ENCODE results near the gene PARP1.

DNA sequence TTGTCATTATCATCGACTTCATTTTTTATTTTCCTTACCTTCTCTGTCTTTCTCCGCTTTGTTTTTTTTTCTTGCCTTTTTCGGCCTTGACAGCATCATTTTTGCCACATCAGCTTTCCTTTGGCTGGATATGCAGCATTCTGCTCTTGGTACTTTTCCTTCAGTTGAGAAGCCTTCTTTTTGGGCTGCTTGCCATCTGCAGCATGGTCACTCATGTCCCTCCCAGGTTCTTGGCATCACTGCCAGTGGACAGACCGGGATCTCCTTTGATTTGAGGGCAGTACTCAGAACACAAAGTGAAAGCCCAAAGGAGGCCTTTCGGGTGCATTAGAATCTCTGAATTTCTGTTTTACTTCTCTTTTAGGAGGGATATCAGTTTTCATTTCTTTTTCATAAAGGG is 3.7 kb upstream of the PARP1 start:
- TF ChIP-seq, protein P1, sequence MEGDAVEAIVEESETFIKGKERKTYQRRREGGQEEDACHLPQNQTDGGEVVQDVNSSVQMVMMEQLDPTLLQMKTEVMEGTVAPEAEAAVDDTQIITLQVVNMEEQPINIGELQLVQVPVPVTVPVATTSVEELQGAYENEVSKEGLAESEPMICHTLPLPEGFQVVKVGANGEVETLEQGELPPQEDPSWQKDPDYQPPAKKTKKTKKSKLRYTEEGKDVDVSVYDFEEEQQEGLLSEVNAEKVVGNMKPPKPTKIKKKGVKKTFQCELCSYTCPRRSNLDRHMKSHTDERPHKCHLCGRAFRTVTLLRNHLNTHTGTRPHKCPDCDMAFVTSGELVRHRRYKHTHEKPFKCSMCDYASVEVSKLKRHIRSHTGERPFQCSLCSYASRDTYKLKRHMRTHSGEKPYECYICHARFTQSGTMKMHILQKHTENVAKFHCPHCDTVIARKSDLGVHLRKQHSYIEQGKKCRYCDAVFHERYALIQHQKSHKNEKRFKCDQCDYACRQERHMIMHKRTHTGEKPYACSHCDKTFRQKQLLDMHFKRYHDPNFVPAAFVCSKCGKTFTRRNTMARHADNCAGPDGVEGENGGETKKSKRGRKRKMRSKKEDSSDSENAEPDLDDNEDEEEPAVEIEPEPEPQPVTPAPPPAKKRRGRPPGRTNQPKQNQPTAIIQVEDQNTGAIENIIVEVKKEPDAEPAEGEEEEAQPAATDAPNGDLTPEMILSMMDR (IDR thresholded peaks at IDR 0.05) = no peak
- TF ChIP-seq POLR2A (IDR thresholded peaks at IDR 0.05) = no peak

All from lower leg skin (tissue), 3 donors.